SU-DHL-6 (cell line): ENCODE results near the gene SNCG.

ENCODE experiments used
- EZH2phosphoT487 ChIP-seq: fragments of 200-600 bp; sonication (generic), shearing (Covaris generic); conservative IDR thresholded peaks from 2 replicates; pipeline ENCODE4 v1.6.1; 2018; ENCODE audit warnings: mild to moderate bottlenecking, antibody characterized with exemption, low read length, moderate library complexity, mixed read lengths
- TF ChIP-seq, protein P1 (sequence below): fragments of 200-600 bp; sonication (generic); IDR thresholded peaks from one replicate; pipeline ENCODE4 v1.5.1; 2017; ENCODE audit warnings: antibody characterized with exemption, mild to moderate bottlenecking, low read length, moderate library complexity; ENCODE audit not compliant: insufficient read depth, poor library complexity, severe bottlenecking

DNA sequence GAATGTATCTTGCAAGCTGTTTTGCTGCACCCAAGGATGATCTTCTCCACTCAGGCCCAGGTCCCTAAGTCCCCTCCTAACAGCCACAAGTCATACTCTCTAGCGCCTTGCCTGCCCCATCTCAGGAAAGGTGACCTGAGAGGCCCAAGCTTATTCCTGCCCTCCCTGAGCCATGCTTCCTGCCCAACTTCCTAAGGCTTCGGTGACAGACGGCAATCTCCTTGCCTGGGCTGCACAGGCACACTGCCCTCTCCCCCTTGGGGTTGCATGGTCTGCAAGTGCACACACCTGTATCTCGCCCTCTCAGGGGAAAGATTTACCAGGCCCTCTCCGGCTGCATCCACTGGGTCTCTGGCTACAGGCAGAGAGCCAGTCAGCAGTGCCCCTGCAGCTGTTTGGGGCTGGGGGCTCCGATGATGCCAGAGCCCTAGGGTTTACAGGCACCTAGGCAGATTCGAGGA, 9.1 kb downstream of the SNCG start:
- TF ChIP-seq, protein P1, sequence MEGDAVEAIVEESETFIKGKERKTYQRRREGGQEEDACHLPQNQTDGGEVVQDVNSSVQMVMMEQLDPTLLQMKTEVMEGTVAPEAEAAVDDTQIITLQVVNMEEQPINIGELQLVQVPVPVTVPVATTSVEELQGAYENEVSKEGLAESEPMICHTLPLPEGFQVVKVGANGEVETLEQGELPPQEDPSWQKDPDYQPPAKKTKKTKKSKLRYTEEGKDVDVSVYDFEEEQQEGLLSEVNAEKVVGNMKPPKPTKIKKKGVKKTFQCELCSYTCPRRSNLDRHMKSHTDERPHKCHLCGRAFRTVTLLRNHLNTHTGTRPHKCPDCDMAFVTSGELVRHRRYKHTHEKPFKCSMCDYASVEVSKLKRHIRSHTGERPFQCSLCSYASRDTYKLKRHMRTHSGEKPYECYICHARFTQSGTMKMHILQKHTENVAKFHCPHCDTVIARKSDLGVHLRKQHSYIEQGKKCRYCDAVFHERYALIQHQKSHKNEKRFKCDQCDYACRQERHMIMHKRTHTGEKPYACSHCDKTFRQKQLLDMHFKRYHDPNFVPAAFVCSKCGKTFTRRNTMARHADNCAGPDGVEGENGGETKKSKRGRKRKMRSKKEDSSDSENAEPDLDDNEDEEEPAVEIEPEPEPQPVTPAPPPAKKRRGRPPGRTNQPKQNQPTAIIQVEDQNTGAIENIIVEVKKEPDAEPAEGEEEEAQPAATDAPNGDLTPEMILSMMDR: no peak
- TF ChIP-seq EZH2phosphoT487: no peak
